Retinal pigment epithelial cell (primary cell): ENCODE data around the gene RHBDL2.

ENCODE experiments used
- DNase-seq: peaks from one replicate; pipeline ENCODE4 v3.0.0-alpha.2; 2010; ENCODE audit warnings: low read depth
- H3K4me3 ChIP-seq: 2 replicates; pipeline ENCODE4 v1.5.1; 2011; ENCODE audit warnings: mild to moderate bottlenecking, low read length, control low read depth, moderate library complexity
- CTCF ChIP-seq: conservative IDR thresholded peaks from 2 replicates; pipeline ENCODE4 v1.5.1; 2011; ENCODE audit warnings: low read depth, low read length, control low read depth, inconsistent platforms

RHBDL2 gene

GRCh38 chr1:38926091-38926490 is 15.5 kb downstream of the RHBDL2 start:
- H3K4me3 ChIP-seq: no peak overlapping the region
- TF ChIP-seq CTCF: no peak
- DNase-seq: no peak

- no peak for TF ChIP-seq CTCF
- DNase-seq: no peak
- H3K4me3 ChIP-seq: no peak overlapping the region
These were observed 16.2 kb downstream of the RHBDL2 start for GRCh38 chr1:38925391-38925790.

GRCh38 chr1:38923607-38924006 is 18.0 kb downstream of the RHBDL2 start:
- H3K4me3 ChIP-seq: no peak overlapping the region
- TF ChIP-seq CTCF: no peak
- no peak for DNase-seq

- no peak overlapping the region for H3K4me3 ChIP-seq
- no peak for TF ChIP-seq CTCF
- DNase-seq: no peak
These were observed 22.5 kb downstream of the RHBDL2 start for GRCh38 chr1:38919130-38919529.

GRCh38 chr1:38918568-38918967 is 23.1 kb downstream of the RHBDL2 start:
- no peak overlapping the region for H3K4me3 ChIP-seq
- no peak for DNase-seq
- no peak for TF ChIP-seq CTCF

GRCh38 chr1:38917772-38918171 is 23.9 kb downstream of the RHBDL2 start:
- no peak overlapping the region for H3K4me3 ChIP-seq
- TF ChIP-seq CTCF: no peak
- no peak for DNase-seq

- no peak overlapping the region for H3K4me3 ChIP-seq
- TF ChIP-seq CTCF: no peak
- DNase-seq: no peak
These were observed 24.3 kb downstream of the RHBDL2 start for GRCh38 chr1:38917337-38917736.
